GM19328 (cell line): ENCODE measurements around the gene COX7C.
"Not testable (repeated sequence)": the region's sequence is repeated elsewhere in the genome, so short reads cannot be mapped to it uniquely, and the experiment has no call there.

Experiments used
- ATAC-seq: cut with Tn5 transposase; IDR thresholded peaks from one replicate; pipeline ENCODE4 v1.9.1; 2021; ENCODE audit warnings: mild to moderate bottlenecking, moderate library complexity; ENCODE audit not compliant: unreplicated experiment

COX7C gene, protein sequence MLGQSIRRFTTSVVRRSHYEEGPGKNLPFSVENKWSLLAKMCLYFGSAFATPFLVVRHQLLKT

DNA sequence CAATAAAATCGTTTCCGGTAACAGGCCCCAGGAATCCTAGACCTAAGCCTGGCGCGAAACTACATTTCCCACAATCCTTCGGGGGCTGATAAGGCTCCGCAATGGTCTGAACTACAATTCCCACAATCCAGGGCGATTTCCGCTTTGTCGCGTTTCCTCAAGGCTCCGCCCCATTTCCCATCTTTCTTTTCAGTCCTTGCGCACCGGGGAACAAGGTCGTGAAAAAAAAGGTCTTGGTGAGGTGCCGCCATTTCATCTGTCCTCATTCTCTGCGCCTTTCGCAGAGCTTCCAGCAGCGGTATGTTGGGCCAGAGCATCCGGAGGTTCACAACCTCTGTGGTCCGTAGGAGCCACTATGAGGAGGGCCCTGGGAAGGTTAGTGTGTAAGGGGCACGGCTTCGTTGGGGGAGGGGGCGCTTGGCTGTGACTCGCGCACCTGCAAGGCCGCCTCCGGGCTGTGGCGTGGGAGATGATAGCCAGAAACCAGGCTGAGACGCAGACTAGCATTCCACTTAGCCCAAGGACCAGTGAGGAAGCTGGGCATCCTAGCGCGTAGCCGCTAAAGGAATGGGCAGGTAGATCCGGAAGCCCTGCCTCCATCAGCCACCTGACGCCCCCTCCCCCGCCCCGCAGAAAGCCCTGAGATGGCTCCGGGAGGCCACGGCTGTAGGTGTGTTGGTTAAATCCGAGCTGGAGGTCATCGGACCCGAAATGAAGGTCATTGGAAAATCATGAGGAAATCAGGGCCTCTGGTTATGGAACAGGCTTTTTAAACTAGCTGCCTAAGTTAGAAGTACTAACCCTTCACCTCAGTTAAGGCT, at the start of gene COX7C:
Gene COX7C, plus strand, starts transcription at position 186 of the 821 bp plus-strand sequence. Its CDS starts 115 bp downstream, at position 301.
- peak; percentile 96 for ATAC-seq

DNA sequence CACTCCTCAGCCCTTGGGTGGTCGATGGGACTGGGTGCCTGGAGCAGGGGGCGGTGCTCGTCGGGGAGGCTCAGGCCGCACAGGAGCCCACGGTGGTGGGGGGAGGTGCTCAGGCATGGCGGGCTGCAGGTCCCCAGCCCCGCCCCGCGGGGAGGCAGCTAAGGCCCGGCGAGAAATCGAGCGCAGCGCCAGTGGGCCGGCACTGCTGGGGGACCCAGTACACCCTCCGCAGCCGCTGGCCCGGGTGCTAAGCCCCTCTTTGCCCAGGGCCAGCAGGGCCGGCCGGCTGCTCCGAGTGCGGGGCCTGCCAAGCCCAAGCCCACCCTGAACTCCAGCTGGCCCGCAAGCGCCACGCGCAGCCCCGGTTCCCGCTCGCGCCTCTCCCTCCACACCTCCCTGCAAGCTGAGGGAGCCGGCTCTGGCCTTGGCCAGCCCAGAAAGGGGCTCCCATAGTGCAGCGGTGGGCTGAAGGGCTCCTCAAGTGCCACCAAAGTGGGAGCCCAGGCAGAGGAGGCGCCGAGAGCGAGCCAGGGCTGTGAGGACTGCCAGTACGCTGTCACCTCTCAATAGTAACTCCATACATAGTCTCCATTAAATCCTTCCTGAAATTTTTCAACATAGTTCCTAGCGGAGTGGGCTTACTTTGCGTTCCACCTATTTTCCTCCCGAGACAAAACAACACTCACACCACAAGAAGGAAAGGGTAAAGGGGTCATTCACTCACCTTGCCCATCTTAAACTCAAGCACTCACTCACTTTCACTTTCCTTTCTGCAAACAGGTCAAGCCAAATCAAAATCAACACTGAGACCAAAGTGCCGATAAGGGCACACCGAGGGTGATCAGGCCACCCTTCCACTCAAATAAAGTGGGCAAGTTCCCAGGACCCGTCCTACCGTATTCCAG, 48.0 kb upstream of the COX7C start:
- not testable (repeated sequence) for ATAC-seq

DNA sequence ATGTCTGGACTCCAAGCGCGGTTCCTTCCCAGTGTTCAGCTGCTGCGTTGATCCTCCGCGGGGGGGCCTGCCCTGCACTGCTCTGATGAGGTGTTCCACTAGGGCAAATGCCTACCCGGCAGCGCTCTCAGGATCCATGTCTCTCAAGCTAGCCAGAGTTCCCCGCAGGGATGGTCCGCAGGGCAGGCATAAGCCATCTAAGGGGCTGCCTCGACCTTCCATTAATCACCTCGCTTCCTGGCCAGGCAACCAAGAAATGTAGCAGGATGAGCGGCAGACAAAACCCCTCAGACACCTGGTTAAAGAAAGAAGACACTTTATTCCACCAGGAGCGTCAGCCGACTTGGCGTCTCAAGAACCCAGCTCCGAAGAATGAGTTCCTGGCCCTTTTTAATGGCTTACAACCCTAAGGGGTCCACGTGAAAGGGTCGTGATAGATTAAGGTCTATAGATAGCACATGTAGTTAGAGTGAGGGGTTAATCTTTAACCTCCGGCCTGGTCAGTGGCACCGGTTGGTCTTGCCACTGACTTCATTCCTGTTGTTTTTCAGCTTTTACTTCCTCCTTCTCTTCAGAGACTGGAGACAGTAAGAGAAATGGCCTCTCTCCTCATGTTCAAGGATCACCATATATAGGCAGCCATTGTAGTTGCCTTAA, 47.2 kb upstream of the COX7C start:
- ATAC-seq = no peak

DNA sequence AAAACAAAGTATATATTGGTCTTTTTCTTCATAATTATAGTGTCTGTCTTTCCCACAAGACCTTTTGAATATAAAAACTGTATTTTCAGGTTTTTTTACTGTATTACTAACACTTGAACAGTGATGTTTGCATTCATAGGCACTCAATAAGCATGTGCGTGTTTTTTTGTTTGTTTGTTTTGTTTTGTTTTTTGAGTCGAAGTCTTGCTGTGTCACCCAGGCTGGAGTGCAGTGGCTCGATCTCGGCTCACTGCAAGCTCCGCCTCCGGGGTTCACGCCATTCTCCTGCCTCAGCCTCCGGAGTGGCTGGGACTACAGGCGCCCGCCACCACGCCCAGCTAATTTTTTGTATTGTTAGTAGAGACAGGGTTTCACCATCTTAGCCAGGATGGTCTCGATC, 46.6 kb upstream of the COX7C start:
- ATAC-seq = not testable (repeated sequence)

DNA sequence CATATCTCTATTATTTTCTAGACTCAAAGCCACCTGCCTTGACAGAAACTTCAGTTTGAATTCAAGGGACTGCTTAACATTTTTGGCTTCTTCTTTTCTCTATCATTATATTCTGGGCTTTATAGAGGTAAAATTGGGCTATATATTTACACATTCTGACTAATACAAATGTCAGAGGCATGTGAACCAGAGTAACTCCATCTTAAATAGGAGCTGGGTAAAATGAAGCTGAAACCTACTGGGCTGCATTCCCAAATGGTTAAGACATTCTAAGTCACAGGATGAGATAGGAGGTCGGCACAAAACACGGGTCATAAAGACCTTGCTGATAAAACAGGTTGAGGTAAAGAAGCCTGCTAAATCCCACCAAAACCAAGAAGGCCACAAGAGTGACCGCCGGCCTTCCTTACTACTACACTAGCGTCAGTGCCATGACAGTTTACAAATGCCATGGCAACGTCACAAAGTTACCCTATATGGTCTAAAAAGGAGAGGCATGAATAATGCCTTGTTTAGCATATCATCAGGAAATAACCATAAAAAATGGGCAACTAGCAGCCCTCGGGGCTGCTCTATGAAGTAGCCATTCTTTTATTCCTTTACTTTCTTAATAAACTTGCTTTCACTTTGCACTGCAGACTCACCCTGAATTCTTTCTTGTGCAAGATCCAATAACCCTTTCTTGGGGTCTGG, 44.8 kb upstream of the COX7C start:
- ATAC-seq = no peak

DNA sequence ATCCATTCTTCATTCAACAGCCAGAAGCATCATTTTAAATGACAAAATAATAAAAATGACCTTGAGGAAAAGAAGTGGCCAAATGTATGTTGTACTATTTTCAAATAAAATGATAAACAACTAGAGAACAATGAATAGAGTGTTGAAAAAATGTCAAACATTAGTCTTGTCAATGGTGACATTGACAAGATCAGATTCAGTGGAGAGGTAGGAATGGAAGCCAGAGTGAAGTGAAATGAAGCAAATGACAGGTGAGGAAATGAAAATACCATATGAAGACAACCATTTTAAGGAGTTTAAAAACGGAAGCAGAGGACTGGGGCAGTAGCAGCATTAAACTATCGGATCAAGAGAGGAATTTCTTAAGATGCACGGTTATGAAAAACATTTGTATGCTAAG, 38.2 kb upstream of the COX7C start:
- ATAC-seq = no peak

DNA sequence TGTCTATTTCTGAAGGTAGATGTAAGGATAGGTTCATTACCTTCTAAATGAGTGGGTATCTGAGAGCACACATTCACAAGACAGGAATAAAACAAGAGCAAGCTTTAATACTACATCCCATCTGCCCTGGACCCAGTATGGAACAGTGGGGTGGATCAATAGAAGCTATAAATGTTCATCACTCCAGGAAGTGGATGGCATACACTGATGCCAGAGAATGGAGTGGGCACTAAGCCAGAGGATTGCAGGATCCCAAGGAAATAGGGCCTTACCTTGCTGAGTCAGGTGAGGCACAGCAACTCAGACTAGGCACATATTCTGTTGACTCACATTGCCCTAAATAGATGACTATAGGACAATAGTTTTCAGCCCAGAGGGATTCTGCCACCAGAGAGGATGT, 21.3 kb upstream of the COX7C start:
- no peak for ATAC-seq

DNA sequence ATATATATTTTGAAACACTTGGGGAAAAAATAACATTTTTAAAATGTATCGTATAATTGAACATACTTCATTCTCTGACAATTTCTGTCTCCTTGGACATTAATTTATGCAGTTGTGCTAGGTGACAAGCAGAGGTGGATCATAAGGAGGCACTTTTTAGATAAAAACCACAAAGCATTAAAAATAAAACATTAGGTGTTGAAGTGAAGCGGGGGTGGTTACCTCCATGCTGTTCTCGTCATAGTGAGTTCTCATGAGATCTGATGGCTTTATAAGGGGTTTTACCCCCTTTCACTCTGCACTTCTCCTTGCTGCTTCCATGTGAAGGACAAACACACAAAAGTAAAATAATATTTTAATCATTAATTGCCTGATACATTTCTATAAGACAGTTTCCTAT, 11.9 kb upstream of the COX7C start:
- no peak for ATAC-seq

DNA sequence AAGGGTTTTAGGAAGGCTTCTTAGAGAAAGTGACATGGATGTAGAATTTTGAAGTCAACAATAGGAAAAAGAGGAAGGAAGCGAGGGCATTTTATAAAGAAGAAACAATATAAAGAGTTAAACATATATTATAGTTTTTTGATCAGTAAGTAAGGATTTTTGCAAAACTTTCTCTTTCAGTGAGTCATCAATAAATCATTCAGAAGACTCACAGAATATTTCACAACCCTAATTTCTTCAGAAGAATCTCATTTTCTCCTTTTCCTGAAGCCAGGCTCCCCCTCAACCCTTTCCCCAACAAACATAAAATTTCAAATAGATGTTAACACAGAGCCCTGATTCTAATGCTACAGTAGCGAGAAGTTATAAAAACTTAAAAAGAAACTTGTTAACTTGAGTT, 4.3 kb upstream of the COX7C start:
- ATAC-seq = no peak

DNA sequence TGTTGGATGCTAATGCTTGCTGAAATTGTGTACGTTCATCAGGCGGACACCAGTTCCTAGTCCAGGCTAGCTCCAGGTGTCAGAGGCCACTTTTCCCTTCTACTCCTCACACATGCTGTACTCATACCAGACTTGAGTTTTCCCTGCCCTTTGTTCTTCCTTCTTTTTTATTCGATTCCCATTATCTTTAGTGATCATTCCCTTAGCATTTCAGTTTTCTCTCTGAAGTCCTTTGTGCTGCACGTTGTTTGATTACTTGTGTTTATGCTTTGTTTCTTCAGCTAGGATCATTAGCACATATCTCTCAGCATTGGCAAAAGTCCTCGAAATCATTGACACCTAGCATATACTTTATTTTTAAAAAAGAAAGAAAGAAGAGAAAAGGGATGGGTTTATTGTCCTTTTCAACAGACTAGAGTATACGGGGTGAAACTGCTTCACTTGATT, 409 bp upstream of the COX7C start:
- no peak for ATAC-seq

DNA sequence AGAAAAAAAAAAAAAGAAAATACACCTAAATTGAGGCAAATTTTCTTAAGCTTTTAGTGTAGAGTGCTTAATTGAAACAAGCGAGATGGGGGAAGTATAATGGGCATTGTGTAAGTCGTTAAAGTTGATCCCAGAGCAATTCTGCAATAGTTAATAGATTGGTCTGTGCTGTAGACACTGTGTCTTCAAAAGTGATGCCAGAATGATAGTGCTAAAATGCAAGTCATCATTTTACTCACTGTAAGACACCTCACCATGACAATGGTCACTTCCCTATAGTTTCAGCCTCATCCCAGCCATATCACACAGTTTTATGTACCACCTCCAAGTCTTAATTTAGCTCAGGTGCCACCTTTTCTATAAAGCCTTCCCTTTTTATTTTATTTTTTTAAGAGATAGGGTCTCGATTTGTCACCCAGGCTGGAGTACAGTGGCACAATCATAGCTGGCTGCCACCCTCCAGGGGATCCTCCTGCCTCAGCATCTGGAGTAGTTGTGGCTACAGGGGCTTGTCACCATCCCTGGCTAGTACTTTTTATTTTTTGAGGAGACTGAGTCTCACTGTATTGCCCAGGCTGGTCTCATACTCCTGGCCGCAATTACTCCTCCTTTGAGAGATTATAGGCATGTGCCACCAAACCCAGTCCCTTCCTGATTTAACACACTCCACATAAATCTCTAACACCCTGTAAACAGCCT, 6.2 kb downstream of the COX7C start:
- ATAC-seq = no peak

DNA sequence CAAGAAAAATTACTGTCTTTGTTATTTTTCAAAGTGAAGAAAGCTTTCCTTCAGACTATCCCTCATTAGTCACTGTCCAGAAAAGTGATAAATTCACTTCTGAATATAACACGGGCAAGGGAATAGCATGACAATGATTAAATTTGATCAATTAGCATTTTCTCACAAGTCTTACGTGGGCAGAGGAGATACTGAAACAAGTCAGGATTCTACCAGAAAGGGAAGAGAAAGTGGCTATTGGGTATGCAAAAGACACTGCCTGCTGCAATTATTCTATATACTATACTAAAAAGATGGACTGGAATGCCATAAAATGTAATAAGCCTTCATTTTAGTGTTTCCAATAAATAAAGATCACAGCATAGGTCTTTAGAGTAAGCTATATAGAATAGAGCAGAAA, 7.4 kb downstream of the COX7C start:
- ATAC-seq = no peak

DNA sequence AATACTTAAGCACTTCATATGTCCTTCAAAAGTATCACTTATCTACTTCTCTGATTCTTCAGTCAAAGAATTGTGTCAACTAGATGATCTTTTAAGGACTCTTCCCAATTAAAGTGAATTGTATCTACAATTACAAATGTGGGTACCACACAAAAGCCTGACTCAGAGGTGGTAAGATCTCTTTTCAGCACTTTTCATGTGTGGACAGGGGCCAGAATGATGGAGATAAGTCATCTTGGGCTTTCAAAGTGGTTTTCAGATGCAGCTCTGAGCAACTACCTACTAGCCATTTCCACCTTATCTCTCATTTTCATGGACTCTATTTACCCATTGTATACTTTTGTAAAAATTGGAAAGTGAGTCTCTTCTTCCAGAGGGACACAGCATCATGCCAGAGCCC, 8.4 kb downstream of the COX7C start:
- ATAC-seq = no peak

DNA sequence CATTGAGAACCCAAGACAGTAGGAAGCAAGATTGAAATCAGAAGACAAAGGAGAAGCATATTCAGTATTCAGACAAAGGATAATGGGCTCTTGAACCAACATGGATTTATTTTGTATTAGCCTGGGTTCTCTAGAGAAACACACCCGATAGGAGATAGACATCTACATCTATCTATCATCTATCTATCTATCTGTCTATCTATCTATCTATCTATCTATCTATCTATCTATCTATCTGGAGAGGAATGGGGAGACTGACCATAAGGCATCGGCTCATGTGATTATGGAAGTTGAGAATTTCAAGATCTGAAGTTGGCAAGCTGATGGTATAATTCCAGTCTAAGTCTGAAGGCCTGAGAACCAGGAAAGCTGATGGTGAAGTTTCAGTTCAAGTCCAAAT, 13.4 kb downstream of the COX7C start:
- ATAC-seq = no peak

DNA sequence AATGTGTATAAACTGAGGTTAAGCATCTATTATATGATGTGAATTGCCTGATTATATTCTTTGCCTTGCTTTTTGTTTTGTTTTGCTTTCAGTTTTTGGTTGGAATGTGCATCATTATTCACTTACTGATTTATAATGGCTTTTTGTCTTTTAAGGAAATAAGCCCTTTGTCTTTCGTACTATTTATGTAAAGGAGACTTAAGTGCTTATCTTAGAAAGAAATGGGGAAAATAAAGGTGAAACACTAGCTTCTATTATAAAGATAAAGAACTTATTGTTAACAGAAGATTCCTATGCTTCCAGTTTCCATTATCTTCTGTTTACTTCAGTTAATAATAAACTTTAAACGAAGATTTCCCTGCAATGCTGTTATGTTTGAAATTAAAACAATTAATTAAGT, 23.3 kb downstream of the COX7C start:
- no peak for ATAC-seq

DNA sequence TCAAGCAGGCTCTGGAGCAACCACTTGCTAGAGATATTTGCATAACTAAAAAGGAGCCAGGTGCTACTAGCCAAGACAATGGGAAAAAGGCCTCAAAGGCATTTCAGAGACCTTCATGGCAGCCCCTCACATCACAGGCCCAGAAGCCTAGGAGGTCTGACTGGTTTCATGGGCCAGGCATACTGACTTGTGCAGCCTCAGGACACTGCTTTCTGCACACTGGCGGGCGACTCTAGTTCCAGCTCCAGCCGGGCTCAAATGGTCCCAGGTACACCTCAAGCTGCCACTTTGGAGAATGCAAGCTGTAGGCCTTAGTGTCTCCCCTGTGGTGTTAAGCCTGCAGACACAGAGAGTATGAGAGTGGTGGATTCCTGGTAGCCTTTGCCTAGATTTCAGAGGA, 27.1 kb downstream of the COX7C start:
- no peak for ATAC-seq

DNA sequence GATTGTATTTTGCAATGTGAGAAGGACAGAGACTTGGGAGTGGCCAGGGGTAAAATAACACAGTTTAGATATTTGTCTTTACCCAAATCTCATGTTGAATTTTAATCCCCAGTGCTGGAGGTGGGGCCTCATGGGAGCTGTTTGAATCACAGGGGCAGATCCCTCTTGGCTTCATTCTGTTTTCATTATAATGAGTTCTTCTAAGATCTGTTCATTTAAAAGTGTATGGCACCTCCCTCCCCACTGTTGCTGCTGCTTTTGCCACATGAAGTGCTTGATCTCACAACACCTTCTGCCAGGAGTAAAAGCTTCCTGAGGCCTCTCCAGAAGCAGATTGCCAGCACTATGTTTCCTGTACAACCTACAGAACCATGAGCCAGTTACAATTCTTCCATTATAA, 28.1 kb downstream of the COX7C start:
- ATAC-seq = no peak

DNA sequence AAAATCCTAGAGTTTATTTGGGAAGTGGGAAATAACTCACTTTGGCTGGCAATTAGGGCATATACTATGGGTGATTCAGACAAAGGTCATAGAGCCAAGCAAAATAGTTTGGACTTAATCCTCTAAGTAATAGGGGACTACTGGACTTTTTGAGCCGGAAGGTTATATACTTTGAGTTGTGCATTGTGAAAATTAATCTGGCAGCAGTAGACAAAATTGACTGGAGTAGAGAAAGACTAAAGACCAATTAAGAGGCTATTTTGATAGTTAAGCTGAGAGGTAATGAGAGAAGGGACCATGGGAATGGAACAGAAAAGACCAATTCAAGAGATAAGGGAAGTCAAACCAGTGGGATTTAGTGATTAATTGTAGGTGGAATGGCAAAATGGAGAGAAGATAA, 28.9 kb downstream of the COX7C start:
- no peak for ATAC-seq

DNA sequence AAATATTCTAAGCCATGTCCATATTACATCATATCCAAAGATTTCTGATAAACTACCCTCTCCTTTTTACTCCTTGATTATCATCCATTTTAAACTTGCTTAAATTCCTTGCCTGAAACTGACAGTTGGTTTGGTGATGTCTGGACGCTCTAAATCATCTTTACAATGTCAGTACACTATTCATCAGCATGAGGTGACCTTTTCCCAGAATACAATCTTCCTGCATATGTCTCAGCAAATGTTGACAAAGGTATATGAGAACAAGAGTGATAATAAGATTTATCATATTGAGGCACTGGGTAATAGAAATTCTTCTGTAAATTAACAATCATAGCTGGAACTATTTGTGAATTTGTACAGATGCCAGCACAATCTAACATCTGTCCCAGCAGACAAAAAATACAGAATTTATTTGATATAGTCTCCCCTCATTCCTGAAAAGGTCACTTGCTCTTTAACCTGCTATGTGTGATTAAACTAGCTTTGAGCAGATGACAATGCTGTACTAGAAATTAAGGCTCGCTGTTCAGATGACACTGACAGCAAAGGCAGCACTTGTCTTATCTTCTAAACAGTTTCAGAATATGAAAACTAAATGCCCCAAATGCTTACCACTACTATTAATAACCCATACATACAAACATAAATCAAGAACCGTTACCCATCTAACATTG, 32.2 kb downstream of the COX7C start:
- ATAC-seq = no peak

DNA sequence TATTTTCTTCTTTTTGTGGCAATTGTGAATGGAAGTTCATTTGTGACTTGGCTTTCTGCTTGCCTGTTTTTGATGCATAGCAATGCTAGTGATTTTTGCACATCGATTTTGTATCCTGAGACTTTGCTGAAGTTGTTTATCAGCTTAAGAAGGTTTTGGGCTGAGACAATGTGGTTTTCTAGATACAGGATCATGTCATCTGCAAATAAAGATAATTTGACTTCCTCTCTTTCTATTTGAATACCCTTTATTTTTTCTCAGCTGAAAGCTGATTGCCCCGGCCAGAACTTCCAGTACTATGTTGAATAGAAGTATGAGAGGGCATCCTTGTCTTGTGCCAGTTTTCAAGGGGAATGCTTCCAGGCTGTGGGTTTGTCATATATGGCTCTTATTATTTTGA, 43.0 kb downstream of the COX7C start:
- ATAC-seq = not testable (repeated sequence)
